NCI-H1105 treated with DMSO at 0.1 percent for 48 hours (cell line): ENCODE measurements around the gene ZNF774.
A peak's percentile ranks its signal among the peaks of the same experiment; 100 is the strongest.
"Not testable (repeated sequence)": the region's sequence is repeated elsewhere in the genome, so short reads cannot be mapped to it uniquely, and the experiment has no call there.

Experiments
- DNase-seq: peaks from one replicate; lab custom pipeline; 2025; lab: John Stamatoyannopoulos, UW

ZNF774 gene

DNA sequence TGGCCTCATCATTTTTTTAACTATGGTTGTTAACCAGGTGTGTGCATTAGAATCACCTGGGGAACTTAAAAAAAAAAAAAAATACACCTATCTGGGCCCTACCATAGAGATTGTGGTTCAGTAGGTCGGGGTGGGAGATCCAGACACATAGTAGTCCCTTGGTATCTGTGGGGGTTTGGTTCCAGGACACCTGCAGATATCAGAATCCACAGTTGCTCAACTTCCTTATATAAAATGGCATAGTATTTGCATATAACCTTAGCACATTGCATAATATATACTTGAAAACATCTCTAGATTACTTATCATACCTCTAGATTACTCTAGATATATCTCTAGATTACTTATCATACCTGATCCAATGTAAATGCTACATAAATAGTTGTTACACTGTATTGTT, 41.0 kb downstream of the ZNF774 start:
- DNase-seq: no peak

- DNase-seq: no peak
Measured at GRCh38 chr15:90394074-90394473, 42.0 kb downstream of the ZNF774 start.

DNA sequence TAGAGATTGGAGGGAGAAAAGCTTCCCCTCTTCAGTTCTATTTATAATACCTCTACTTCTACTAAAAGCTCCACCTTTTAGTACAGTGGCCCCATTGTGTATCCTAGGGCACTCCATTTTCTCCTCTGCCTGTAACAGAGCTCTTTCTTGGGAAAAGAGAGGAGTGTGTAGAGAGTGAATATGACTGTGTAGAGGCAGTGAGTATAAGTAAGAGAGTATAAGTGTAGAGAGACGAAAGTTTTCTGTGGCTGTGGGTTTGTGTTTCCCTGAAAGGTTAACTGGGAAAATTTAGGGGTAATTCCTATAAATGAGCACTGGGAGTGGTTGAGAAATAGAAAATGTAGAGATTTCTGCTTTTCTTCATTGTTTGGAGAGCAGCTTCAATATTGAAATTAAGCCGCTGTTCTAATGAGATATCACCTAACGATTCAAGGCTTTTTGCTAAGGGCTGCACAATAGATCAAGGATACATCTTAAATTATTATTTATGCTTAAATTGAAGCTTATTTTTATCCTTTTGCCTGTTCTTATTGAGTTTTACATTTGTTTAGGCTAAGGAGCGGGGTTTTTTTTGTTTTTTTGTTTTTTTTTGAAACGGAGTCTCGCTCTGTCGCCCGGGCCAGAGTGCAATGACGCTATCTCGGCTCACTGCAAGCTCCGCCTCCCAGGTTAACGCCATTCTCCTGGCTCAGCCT, 42.8 kb downstream of the ZNF774 start:
- no peak for DNase-seq

- no peak for DNase-seq
Measured at GRCh38 chr15:90396321-90396720, 44.2 kb downstream of the ZNF774 start.

GRCh38 chr15:90400005-90400758, 48.1 kb downstream of the ZNF774 start:
- no peak for DNase-seq

GRCh38 chr15:90400759-90401314, 48.8 kb downstream of the ZNF774 start:
- peak; percentile 62 for DNase-seq

DNA sequence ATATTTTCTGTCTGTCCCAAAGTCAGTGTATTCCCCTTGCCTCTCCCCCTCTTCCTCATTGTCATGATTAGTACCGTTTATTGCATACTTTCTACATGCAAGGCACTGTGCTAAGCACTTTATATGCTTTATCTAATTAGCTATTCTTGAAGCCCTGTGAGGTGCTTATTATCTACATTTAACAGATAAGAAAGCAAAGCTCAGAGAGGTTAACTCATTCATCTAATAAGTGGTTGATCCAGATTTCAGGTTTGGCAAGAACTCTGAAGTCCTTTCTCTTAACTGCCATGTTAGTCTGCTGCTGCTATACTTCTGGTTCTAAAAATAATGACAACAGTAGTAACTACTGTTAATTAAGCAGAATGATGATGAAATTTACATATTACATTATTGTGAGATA, 49.4 kb downstream of the ZNF774 start:
- DNase-seq: no peak

DNA sequence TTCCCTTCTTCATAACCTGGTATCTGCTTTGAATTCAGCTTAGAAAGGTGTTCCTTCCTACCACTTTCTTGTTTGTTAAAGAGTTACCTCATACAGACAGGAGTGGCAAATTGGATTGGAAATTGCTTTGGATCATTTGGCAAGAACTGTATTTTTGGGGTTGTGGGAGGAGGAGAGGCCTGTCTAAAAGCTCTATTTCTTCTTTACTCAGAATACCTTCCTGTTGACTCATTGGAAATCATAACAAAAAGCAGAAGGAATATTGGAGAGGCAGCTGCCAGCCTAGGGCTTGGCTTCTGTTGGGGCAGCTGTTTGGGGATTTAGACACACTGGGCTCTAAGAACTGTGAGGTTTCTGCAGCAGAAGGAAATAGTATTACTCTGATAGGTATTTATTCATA, 50.1 kb downstream of the ZNF774 start:
- DNase-seq: no peak

GRCh38 chr15:90402767-90403166, 50.7 kb downstream of the ZNF774 start:
- DNase-seq: no peak

DNA sequence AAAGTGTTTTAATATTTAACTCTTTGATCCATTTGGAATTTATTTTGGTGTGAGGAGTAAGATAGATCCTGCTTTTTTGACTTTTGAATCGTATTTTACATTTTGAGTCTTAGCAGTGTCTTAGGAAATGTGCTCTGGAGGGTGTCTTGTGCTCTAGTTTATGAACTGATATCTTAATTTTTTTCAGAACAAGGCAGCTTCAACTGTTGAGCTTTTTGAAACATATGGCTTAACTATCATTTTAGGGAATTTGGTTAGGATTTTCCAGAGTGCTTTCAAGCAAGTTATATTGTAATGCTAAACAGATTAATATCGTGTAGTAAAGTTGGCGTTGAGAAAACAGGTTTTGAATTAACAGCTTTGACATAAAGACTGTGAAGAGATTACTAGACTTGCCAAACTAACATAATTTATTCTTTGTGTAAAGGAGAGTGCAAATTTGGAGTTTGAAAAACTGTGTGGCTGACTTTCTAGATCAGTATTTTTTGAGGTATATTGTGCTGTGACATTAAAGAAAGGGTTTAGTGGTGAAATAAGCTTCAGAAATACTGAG, 53.0 kb downstream of the ZNF774 start:
- no peak for DNase-seq

DNA sequence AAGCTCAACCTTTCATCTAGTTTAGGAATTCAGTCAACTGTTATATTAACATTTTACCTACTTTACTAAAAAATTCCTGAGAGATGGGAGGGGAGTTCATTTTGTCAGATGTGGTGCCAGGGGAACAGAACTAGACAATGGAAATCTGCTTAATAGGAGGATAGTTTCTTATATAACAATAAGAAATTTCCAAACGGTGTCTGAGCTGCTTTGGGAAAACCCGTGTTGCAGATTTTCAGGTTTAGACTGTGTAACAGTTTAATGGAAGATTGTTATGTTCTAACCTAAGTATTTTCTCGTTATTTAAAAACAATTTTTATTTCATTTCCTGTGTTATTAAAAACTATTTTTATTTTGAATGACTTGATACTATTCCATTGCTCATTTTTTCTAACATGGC, 55.3 kb downstream of the ZNF774 start:
- no peak for DNase-seq

- DNase-seq: no peak
Measured at GRCh38 chr15:90407871-90408317, 55.8 kb downstream of the ZNF774 start.

DNA sequence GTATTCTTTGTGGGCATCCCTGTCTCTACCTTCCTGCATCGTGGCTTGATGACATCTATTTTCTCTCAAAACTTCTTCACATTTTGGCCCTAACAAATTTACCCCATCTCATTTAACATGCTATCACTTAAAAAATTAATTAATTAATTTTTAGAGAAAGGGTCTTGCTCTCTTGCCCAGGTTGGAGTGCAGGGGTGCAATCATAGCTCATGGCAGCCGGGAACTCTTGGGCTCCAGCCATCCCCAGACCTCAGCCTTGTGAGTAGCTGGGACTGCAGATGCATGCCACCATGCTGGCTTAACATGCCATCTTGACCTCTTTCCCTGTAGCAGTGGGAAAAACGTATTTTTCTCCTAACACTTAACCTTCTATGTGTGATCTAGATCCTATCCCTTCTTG, 56.6 kb downstream of the ZNF774 start:
- DNase-seq: no peak

GRCh38 chr15:90409587-90409986, 57.5 kb downstream of the ZNF774 start:
- not testable (repeated sequence) for DNase-seq

- DNase-seq: not testable (repeated sequence)
Measured at GRCh38 chr15:90410316-90410715, 58.2 kb downstream of the ZNF774 start.

DNA sequence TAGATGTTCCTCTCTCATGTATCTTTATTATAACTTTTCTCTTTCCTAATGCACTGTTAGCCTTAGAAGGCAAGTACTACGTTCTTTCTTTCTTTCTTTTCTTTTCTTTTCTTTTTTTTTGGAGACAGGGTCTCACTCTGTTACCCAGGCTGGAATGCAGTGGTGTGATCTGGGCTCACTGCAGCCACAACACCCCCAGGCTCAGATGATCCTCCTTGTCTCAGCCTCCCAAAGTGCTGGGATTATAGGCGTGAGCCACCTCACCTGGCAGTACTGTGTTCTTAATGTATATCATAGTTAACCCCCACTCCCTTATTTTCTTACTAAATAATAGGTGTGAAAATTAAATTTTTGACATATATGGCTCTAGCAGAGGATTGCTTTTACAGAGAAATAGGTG, 59.1 kb downstream of the ZNF774 start:
- DNase-seq: no peak
